Left colon (tissue), 2 donors: ENCODE data around the gene PRKCI. TPM values are rescaled to one million over a fixed set of nuclear protein-coding genes. Genes with fewer than 3 reads are reported as not detected.

Experiments
- total RNA-seq, 2 donors: library from RNA; stranded (reverse); fragmentation: NEBNext Ultra II Directional; extraction: Animal tissue kit (Norgen Biotek cat#: 25700); gene quantifications; one replicate each; pipeline ENCODE4 v1.2.1, GENCODE V29; 2021
- donor health status: DM: no; HTN: no; CAD: no.
- donor health status: DM: yes; HTN: yes; CAD: no.

PRKCI gene
- total RNA-seq, 2 donors from 2014 or later, result 48.7 to 49.4 TPM

Other genes with a start within 250 kb of the PRKCI start
- 10 to 100 TPM; 65.7 to 82.6 TPM for gene GPR160, start 184.4 kb upstream of the PRKCI start, total RNA-seq
- gene PHC3, start 40.7 kb upstream of the PRKCI start, total RNA-seq, result 10 to 100 TPM; 49.3 to 51.1 TPM
- 10 to 100 TPM; 43.9 to 51.1 TPM for gene SKIL, start 135.3 kb downstream of the PRKCI start, total RNA-seq
- gene CLDN11, start 196.4 kb downstream of the PRKCI start, total RNA-seq, result 1 to 10 TPM; 4.3 to 7.7 TPM